Measurements from ENCODE around the gene SMIM38. TPM values are rescaled to one million over a fixed set of nuclear protein-coding genes. Genes with fewer than 3 reads are reported as not detected.

SMIM38 gene
- total RNA-seq, 1 donor from 2014 or later = not detected

DNA sequence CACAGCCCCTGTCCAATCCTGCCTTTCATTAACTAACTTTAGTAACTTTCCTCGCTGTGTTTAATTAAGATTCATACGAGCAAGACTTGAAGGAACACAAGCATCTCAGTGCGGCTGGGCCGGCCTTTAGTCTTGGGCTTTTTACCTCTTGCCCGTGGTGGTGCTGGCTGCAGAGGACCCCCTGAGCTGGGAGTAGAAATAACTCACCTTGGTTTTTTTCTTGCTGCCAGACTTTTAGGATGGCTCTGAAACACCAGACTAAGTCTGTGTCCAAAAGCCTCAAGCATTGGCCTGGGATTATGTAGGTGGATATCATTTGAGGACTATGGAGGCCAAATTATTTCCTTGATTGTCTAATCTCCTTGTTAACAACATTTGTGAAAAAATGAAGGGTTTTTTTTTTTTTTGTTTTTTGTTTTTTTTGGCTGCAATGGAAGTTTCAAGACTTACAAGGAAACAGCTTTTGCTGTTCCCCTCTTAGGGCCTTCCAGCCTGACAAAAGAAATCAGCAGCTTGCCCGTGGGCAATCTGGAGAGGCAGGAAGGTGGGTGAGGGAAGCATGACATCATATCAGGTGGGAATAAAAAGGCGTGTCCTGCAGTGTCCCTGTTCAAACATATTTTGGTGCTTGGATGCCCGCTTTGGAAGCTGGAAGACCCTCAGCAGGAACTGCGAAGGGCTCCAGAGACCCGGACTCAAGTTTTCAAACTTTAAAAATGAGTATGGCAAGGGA is 44.0 kb downstream of the SMIM38 start:
- DNase-seq (ENCODE audit: low read depth) = no peak
- TF ChIP-seq, protein P1, sequence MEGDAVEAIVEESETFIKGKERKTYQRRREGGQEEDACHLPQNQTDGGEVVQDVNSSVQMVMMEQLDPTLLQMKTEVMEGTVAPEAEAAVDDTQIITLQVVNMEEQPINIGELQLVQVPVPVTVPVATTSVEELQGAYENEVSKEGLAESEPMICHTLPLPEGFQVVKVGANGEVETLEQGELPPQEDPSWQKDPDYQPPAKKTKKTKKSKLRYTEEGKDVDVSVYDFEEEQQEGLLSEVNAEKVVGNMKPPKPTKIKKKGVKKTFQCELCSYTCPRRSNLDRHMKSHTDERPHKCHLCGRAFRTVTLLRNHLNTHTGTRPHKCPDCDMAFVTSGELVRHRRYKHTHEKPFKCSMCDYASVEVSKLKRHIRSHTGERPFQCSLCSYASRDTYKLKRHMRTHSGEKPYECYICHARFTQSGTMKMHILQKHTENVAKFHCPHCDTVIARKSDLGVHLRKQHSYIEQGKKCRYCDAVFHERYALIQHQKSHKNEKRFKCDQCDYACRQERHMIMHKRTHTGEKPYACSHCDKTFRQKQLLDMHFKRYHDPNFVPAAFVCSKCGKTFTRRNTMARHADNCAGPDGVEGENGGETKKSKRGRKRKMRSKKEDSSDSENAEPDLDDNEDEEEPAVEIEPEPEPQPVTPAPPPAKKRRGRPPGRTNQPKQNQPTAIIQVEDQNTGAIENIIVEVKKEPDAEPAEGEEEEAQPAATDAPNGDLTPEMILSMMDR (IDR thresholded peaks at IDR 0.05; ENCODE audit: insufficient read depth, low read length, poor library complexity, severe bottlenecking) = no peak
- no peaks in the 10 kb centered on the region for H3K36me3 ChIP-seq (ENCODE audit: control insufficient read depth, insufficient read depth, low read length)
- peaks cover 29% of the 10 kb centered on the region for H3K27me3 ChIP-seq (ENCODE audit: control insufficient read depth, insufficient read depth, low read length)
- H3K4me3 ChIP-seq (ENCODE audit: low read depth, low read length) = no peak overlapping the region

DNA sequence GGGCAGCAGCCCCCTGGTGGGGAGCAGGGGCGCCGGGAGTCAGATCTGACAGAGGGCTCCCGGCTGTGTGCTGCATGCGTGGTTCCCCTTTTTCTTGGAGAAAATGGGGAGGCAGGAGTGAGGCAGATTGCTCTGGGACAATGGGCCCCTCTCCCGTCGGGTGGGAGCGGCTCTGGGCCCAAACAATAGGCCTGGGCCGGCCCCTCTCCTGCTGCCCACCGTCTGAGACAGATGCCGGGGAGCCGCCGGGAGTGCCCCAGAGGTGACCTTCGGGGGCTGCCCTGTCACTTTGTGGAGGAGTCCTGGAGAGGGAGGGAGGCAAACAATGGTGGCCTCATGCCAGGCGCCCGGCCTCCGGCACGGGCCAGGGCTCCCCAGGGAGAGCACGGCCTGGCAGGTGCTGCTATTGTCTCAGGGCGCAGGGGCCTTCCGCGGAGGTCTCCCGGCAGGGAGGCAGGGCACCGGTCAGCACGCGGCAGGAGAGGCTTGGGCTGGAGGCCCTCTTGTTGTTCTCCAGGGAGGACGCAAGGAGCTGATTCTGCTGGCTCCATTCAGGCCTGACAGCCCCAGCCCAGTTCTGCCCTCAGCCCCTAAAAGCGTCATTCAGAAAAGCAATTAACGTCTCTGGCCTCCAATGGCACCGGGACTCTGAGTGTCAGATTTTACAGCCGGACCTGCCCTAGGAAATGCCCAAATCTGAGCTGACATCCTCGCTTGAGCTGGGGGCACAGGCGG is 44.8 kb downstream of the SMIM38 start:
- DNase-seq (ENCODE audit: low read depth) = no peak
- TF ChIP-seq, protein P1 (IDR thresholded peaks at IDR 0.05; ENCODE audit: insufficient read depth, low read length, poor library complexity, severe bottlenecking) = no peak
- Histone ChIP-seq H3K27me3 (ENCODE audit: control insufficient read depth, insufficient read depth, low read length) (peaks cover 29% of the 10 kb centered on the region), H3K4me3 (ENCODE audit: low read depth, low read length) (no peak overlapping the region), H3K36me3 (ENCODE audit: control insufficient read depth, insufficient read depth, low read length) (no peaks in the 10 kb centered on the region)

DNA sequence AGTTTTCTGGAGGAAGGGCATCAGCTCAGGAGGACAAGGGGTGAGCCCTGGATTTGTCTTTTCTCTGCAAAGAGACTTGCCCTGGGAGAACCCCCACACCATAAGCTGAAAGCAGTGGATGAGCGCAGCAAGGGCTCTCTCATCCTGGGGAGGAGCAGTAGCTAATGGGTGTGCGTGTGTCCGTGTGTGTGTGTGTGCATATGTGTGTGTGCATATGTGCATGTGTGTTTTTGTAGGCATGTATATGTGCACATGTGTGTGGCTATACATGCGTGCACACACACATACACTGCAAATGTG is 45.3 kb downstream of the SMIM38 start:
- TF ChIP-seq, protein P1 (IDR thresholded peaks at IDR 0.05; ENCODE audit: insufficient read depth, low read length, poor library complexity, severe bottlenecking) = no peak
- Histone ChIP-seq H3K27me3 (ENCODE audit: control insufficient read depth, insufficient read depth, low read length) (peaks cover 28% of the 10 kb centered on the region), H3K36me3 (ENCODE audit: control insufficient read depth, insufficient read depth, low read length) (no peaks in the 10 kb centered on the region), H3K4me3 (ENCODE audit: low read depth, low read length) (no peak overlapping the region)
- DNase-seq (ENCODE audit: low read depth) = no peak

DNA sequence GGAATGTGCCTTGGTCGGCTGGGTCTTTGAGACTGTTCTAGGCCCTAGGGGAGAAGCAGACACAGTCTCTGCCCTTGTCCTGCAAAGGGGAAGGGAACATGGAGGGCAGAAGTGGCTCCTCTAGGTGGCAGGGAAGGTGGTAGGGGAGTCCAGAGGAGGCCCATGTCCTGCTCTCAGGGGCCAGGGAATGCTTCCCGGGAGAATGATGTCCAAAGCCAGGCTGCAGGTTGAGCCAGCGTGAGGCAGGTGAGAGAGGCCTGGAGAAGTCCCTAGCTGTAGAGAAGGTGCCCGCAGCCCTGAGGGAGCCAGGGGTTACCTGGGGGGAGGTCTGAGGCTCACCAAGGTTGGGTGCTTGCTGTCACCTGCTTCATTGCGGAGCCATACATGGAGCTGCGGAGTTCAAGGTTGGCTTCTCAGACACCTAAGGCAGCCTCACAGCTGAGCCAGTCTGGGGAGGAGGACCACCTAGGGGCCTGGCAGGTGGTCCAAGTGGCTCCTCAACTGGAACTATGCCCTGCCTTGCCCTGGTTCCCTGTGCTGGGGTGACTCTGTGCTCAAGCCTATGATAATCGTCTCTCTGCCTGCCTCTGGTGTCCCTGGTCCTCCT is 46.1 kb downstream of the SMIM38 start:
- no peak for DNase-seq (ENCODE audit: low read depth)
- peaks cover 23% of the 10 kb centered on the region for H3K27me3 ChIP-seq (ENCODE audit: control insufficient read depth, insufficient read depth, low read length)
- TF ChIP-seq, protein P1 (IDR thresholded peaks at IDR 0.05; ENCODE audit: insufficient read depth, low read length, poor library complexity, severe bottlenecking) = no peak
- H3K36me3 ChIP-seq (ENCODE audit: control insufficient read depth, insufficient read depth, low read length) = no peaks in the 10 kb centered on the region
- no peak overlapping the region for H3K4me3 ChIP-seq (ENCODE audit: low read depth, low read length)

DNA sequence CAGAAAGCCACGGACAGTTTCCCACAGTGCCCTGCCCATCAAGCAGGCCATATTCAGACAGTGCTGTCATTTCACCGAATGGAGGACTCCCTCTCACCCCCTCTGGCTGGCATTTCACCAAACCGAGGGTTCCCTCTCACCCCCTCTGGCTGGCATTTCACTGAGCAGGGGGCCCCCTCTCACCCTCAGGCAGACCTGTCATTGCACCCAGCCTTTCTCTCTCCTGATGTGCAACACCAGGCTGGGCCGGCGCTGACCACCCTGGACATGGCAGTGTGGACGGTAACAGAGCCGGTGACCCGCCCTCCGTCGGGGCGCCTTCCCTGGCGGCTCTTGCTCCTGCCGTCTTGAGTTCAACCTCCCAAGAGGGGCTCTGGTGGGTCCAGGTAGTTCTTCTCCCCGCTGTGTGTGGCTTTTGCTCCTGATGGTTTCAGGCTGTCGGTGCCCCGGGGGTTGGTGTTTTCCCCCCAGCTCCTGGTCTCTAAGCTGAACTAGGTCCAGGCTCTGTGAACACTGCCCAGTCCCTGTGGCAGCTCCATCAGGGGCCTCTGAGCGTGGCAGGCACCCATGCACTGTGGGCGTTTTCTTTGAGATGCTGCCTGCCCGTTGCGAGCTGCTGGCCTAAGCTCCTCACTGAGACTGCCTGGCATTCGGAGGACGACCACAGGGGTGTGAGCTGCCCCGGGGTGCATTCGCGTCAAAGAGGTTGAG is 46.9 kb downstream of the SMIM38 start:
- no peak overlapping the region for H3K4me3 ChIP-seq (ENCODE audit: low read depth, low read length)
- TF ChIP-seq, protein P1 (IDR thresholded peaks at IDR 0.05; ENCODE audit: insufficient read depth, low read length, poor library complexity, severe bottlenecking) = no peak

More for the DNA sequence above, 46.9 kb downstream of the SMIM38 start:
- Histone ChIP-seq H3K36me3 (ENCODE audit: control insufficient read depth, insufficient read depth, low read length) (no peaks in the 10 kb centered on the region), H3K27me3 (ENCODE audit: control insufficient read depth, insufficient read depth, low read length) (peaks cover 22% of the 10 kb centered on the region)
- DNase-seq (ENCODE audit: low read depth) = no peak
